HepG2 (cell line): ENCODE measurements around the gene CXCR5. TPM values are rescaled to one million over a fixed set of nuclear protein-coding genes. Genes with fewer than 3 reads are reported as not detected.

Experiments used
- ATAC-seq: fragments of 200-7000 bp; cut with Tn5 transposase; 3 replicates; pipeline ENCODE4 v1.9.1; 2020; ENCODE audit warnings: mild to moderate bottlenecking, moderate library complexity
- BruUV-seq: library from RNA; stranded (reverse); fragments of 400-500 nt; replicated peaks from 2 replicates; lab custom pipeline; 2021; lab: Mats Ljungman, UMichigan
- CTCF ChIA-PET: fragments of 300-600 bp; formaldehyde crosslinking; extraction: SDS; loops from one replicate; lab custom pipeline; 2021; ENCODE audit warnings: low total read pairs, inconsistent platforms, low intra/inter-chr PET ratio; lab: Yijun Ruan, JAX
- POLR2A ChIA-PET: fragments of 350-600 bp; sonication (Branson Sonifier 250); formaldehyde crosslinking; loops from one replicate; lab custom pipeline; 2020; ENCODE audit warnings: antibody characterized with exemption, inconsistent platforms; lab: Yijun Ruan, JAX
- DNase-seq: peaks from one replicate; pipeline ENCODE4 v3.0.0-alpha.2; 2015; ENCODE audit warnings: low spot score
- FAIRE-seq: peaks from 3 replicates; lab custom pipeline; 2011; peaks lifted over from hg19 to GRCh38; lab: Jason Lieb, UNC
- H2AFZ ChIP-seq: one replicate; pipeline ENCODE4 v1.6.1; 2011; ENCODE audit warnings: low read length, inconsistent platforms
- H3K27ac ChIP-seq: fragments of 300-600 bp; 3 replicates; pipeline ENCODE4 v1.8.0; 2011; ENCODE audit warnings: mixed run types, mild to moderate bottlenecking, mixed read lengths, low read length, inconsistent platforms; ENCODE audit not compliant: insufficient read depth; ENCODE audit errors: extremely low read length
- H3K27me3 ChIP-seq, 2 experiments: fragments of 200-600 bp in 1 of 2; 2 replicates in 1 of 2; 3 replicates in 1 of 2; pipeline versions ENCODE4 v1.6.0 to v1.8.0; 2011; ENCODE audit warnings: low read length in 2 of 2, mild to moderate bottlenecking in 2 of 2, moderate library complexity in 2 of 2, inconsistent platforms in 1 of 2; ENCODE audit not compliant: insufficient read depth in 2 of 2, control insufficient read depth in 1 of 2
- H3K36me3 ChIP-seq, 2 experiments: fragments of 200-600 bp in 1 of 2; replicated peaks in 1 of 2; 2 replicates in 1 of 2; 3 replicates in 1 of 2; pipeline versions ENCODE4 v1.5.1 to v1.8.0; 2011; ENCODE audit warnings: low read length in 2 of 2, inconsistent platforms in 1 of 2; ENCODE audit not compliant: insufficient read depth in 2 of 2, control insufficient read depth in 1 of 2
- H3K4me1 ChIP-seq: 2 replicates; pipeline ENCODE4 v1.5.1; 2012; ENCODE audit warnings: low read length, inconsistent platforms; ENCODE audit not compliant: insufficient read depth
- H3K4me2 ChIP-seq: 2 replicates; pipeline ENCODE4 v1.6.0; 2011; ENCODE audit warnings: low read depth, low read length, inconsistent platforms
- H3K4me3 ChIP-seq, 3 experiments: fragments of 200-600 bp in 1 of 3; sonication (generic), shearing (Covaris generic) in 1 of 3; replicated peaks in 1 of 3; 2 replicates each; pipeline ENCODE4 v1.5.1; 2011 to 2016; ENCODE audit warnings: low read length in 3 of 3, inconsistent platforms in 2 of 3, low read depth in 2 of 3, mild to moderate bottlenecking in 2 of 3, control low read depth in 1 of 3, mixed read lengths in 1 of 3; ENCODE audit not compliant: insufficient read depth in 1 of 3
- H3K79me2 ChIP-seq: one replicate; pipeline ENCODE4 v1.6.1; 2011; ENCODE audit warnings: low read length, inconsistent platforms; ENCODE audit not compliant: insufficient read depth
- H3K9ac ChIP-seq: 2 replicates; pipeline ENCODE4 v1.6.0; 2011; ENCODE audit warnings: mild to moderate bottlenecking, low read depth, low read length, inconsistent platforms; ENCODE audit not compliant: insufficient read depth
- H3K9me3 ChIP-seq: 2 replicates; pipeline ENCODE4 v1.5.1; 2012; ENCODE audit warnings: mild to moderate bottlenecking, low read length
- H4K20me1 ChIP-seq: 2 replicates; pipeline ENCODE4 v1.6.0; 2011; ENCODE audit warnings: inconsistent platforms, mild to moderate bottlenecking, low read length, moderate library complexity; ENCODE audit not compliant: insufficient read depth
- BATF2 ChIP-seq: sonication (generic); formaldehyde crosslinking; IDR thresholded peaks from 2 replicates; pipeline ENCODE4 v1.8.0; 2022; ENCODE audit warnings: mild to moderate bottlenecking, missing genetic modification reagents, moderate library complexity
- CERS6 ChIP-seq: sonication (generic); formaldehyde crosslinking; IDR thresholded peaks from 2 replicates; pipeline ENCODE4 v1.5.0; 2020; ENCODE audit warnings: missing genetic modification reagents
- CTCF ChIP-seq: sonication (generic); formaldehyde crosslinking; IDR thresholded peaks from 2 replicates; pipeline ENCODE4 v1.5.0; 2020; ENCODE audit warnings: mild to moderate bottlenecking, missing genetic modification reagents, moderate library complexity
- MNT ChIP-seq: fragments of 450-650 bp; IDR thresholded peaks from 2 replicates; pipeline ENCODE4 v1.6.1; 2016
- PPARG ChIP-seq: conservative IDR thresholded peaks from 2 replicates; pipeline ENCODE4 v1.6.1; 2016; ENCODE audit warnings: missing biosample characterization, missing genetic modification reagents
- WGBS: methylation state at CpG from one replicate; pipeline ENCODE4 v1.1.6; 2017; ENCODE audit warnings: low lambda C conversion rate; 5-methylcytosine and 5-hydroxymethylcytosine counted together
- in situ Hi-C: cut with HindIII; loops from 2 replicates; pipeline ENCODE4 v1.10.0; 2017; ENCODE audit warnings: low pct_unique_long_range_greater_than_20kb; ENCODE audit not compliant: extremely low pct_ligation_motif_present
- intact Hi-C: fragments of 100-400 bp; cut with micrococcal nuclease; formaldehyde crosslinking; loops from one replicate; pipeline ENCODE4 v1.10.0; 2022; ENCODE audit not compliant: unreplicated experiment
- polyA plus RNA-seq, 8 experiments: library from polyadenylated mRNA; depleted of rRNA in 3 of 8; stranded (reverse) in 7 of 8; unstranded in 1 of 8; fragments of >200 nt; fragmentation: Illumina TruSeq in 4 of 8; extraction: Trizol in 4 of 8; gene quantifications; 2 replicates each; pipeline versions ENCODE4 v1.2.1 to v1.2.3, GENCODE V29; 2011 to 2016; ENCODE audit warnings: low read depth in 4 of 8, missing spikeins in 1 of 8, mixed read lengths in 1 of 8; ENCODE audit not compliant: insufficient read depth in 1 of 8
- total RNA-seq, 5 experiments: library from RNA; depleted of rRNA; stranded (reverse); fragments of >200 nt; fragmentation: Illumina TruSeq; extraction: Trizol; gene quantifications; 2 replicates each; pipeline ENCODE4 v1.2.3, GENCODE V29; 2016; ENCODE audit warnings: low read depth in 1 of 5

Gene CXCR5
- total and polyA plus RNA-seq, 2 of the 13 experiments (the other 11 are each of a cell fraction or from before 2014, with no cell fraction given): not detected

- Histone ChIP-seq H3K9me3 (no peaks in the 10 kb centered on the region), H3K9ac (no peak overlapping the region), H3K27me3 (peaks cover 8 to 62% of the 10 kb centered on the region in 2 experiments; a peak in 4 of 5 replicates), H3K4me1 (peaks cover 37% of the 10 kb centered on the region), H3K4me3 (no peak overlapping the region), H3K36me3 (no peaks in the 10 kb centered on the region), H3K27ac (no peak overlapping the region), H3K79me2 (no peaks in the 10 kb centered on the region), H2AFZ (no peak overlapping the region), H4K20me1 (no peaks in the 10 kb centered on the region), H3K4me2 (no peak overlapping the region)
- BruUV-seq: no TSS peak
- FAIRE-seq (no peak), ATAC-seq (peak; percentile 7; the same call in 2 of the 3 replicates), DNase-seq (no peak)
- in situ Hi-C loops: no loop called here
- WGBS: 29% methylated on average over 3 of the region's 5 CpGs
- TF ChIP-seq BATF2 (CRISPR knock-in tag) (no peak), MNT (no peak), PPARG (CRISPR knock-in tag) (no peak), CTCF (CRISPR knock-in tag) (no peak), CERS6 (CRISPR knock-in tag) (no peak)
- intact Hi-C loops: no loop called here
- CTCF ChIA-PET: no interaction called here
- POLR2A ChIA-PET: no interaction called here
These were observed 3.5 kb downstream of the CXCR5 start for GRCh38 chr11:118887206-118887605.
